GM23338 (cell line): ENCODE measurements around the gene FBXO11. TPM values are rescaled to one million over a fixed set of nuclear protein-coding genes. Genes with fewer than 3 reads are reported as not detected.

Experiments
- ATAC-seq: fragments of 200-7000 bp; cut with Tn5 transposase; 3 replicates; pipeline ENCODE4 v1.9.1; 2020
- DNase-seq: peaks from one replicate; pipeline ENCODE4 v3.0.0-alpha.2; 2015; ENCODE audit warnings: low spot score
- H2AFZ ChIP-seq: fragments of 200-600 bp; sonication (generic); 2 replicates; pipeline ENCODE4 v1.8.0; 2016; ENCODE audit warnings: antibody characterized with exemption, mild to moderate bottlenecking, moderate library complexity
- H3F3A ChIP-seq: fragments of 200-600 bp; sonication (generic); replicated peaks from 2 replicates; pipeline ENCODE4 v1.8.0; 2017; ENCODE audit warnings: antibody characterized with exemption, mixed run types, low read depth
- H3K27ac ChIP-seq: fragments of 200-600 bp; sonication (generic); 2 replicates; pipeline ENCODE4 v1.6.1; 2016; ENCODE audit warnings: low read depth
- H3K27me3 ChIP-seq: fragments of 200-600 bp; sonication (generic); 2 replicates; pipeline ENCODE4 v1.8.0; 2016; ENCODE audit warnings: mild to moderate bottlenecking, mixed run types, moderate library complexity; ENCODE audit not compliant: insufficient read depth
- H3K36me3 ChIP-seq: fragments of 200-600 bp; sonication (generic); 2 replicates; pipeline ENCODE4 v1.8.0; 2016; ENCODE audit warnings: mild to moderate bottlenecking; ENCODE audit not compliant: insufficient read depth
- H3K4me1 ChIP-seq: fragments of 200-600 bp; sonication (generic); 2 replicates; pipeline ENCODE4 v1.8.0; 2016; ENCODE audit warnings: mild to moderate bottlenecking, moderate library complexity; ENCODE audit not compliant: insufficient read depth
- H3K4me2 ChIP-seq: fragments of 200-600 bp; sonication (generic); 2 replicates; pipeline ENCODE4 v1.7.1; 2017; ENCODE audit warnings: mixed run types
- H3K4me3 ChIP-seq: fragments of 200-600 bp; sonication (generic); 2 replicates; pipeline ENCODE4 v1.6.1; 2016; ENCODE audit warnings: mixed run types
- H3K79me2 ChIP-seq: fragments of 200-600 bp; sonication (generic); replicated peaks from 2 replicates; pipeline ENCODE4 v1.8.0; 2017; ENCODE audit warnings: mild to moderate bottlenecking; ENCODE audit not compliant: insufficient read depth
- H3K9me2 ChIP-seq: fragments of 200-600 bp; sonication (generic); 2 replicates; pipeline ENCODE4 v1.8.0; 2017; ENCODE audit not compliant: insufficient read depth
- H4K20me1 ChIP-seq: fragments of 200-600 bp; sonication (generic); replicated peaks from 2 replicates; pipeline ENCODE4 v1.8.0; 2017; ENCODE audit warnings: mild to moderate bottlenecking; ENCODE audit not compliant: insufficient read depth
- H3K27ac Mint-ChIP-seq: 2 replicates; pipeline ENCODE4 v1.8.0; 2020; ENCODE audit warnings: inconsistent platforms, mild to moderate bottlenecking, moderate library complexity, mixed read lengths
- H3K27me3 Mint-ChIP-seq: 3 replicates; pipeline ENCODE4 v1.8.0; 2022; ENCODE audit warnings: low read depth, mild to moderate bottlenecking, moderate library complexity, mixed read lengths, inconsistent platforms; ENCODE audit not compliant: insufficient read depth, poor library complexity
- H3K36me3 Mint-ChIP-seq: 3 replicates; pipeline ENCODE4 v1.8.0; 2021; ENCODE audit warnings: low read depth, mild to moderate bottlenecking, inconsistent platforms, moderate library complexity, mixed read lengths
- H3K4me1 Mint-ChIP-seq: 3 replicates; pipeline ENCODE4 v1.8.0; 2020; ENCODE audit warnings: mild to moderate bottlenecking, inconsistent platforms, mixed read lengths
- H3K4me3 Mint-ChIP-seq: 3 replicates; pipeline ENCODE4 v1.8.0; 2021; ENCODE audit warnings: moderate library complexity, mild to moderate bottlenecking, inconsistent platforms, mixed read lengths
- H3K9me3 Mint-ChIP-seq: 3 replicates; pipeline ENCODE4 v1.8.0; 2020; ENCODE audit warnings: moderate library complexity, mild to moderate bottlenecking, inconsistent platforms, mixed read lengths
- CREB1 ChIP-seq: fragments of 250-450 bp; sonication (Bioruptor Pico); IDR thresholded peaks from 2 replicates; pipeline ENCODE4 v1.5.0; 2020; ENCODE audit warnings: low read depth, mild to moderate bottlenecking, moderate library complexity
- CTCF ChIP-seq, 2 experiments: fragments of 200-600 bp in 1 of 2; sonication (generic) in 1 of 2; conservative IDR thresholded peaks; 2 replicates each; pipeline versions ENCODE4 v1.5.1 to v1.6.1; 2016 to 2017; ENCODE audit warnings: antibody characterized with exemption in 2 of 2, low read depth in 2 of 2, mild to moderate bottlenecking in 2 of 2, moderate library complexity in 1 of 2
- ETS1 ChIP-seq: IDR thresholded peaks from 2 replicates; pipeline ENCODE4 v1.6.1; 2016; ENCODE audit warnings: antibody characterized with exemption
- EZH2 ChIP-seq: fragments of 200-600 bp; sonication (generic); IDR thresholded peaks from one replicate; pipeline ENCODE4 v1.8.0; 2017; ENCODE audit warnings: antibody characterized with exemption, mild to moderate bottlenecking, low read depth; ENCODE audit not compliant: unreplicated experiment
- EZH2phosphoT487 ChIP-seq: fragments of 200-600 bp; sonication (generic); IDR thresholded peaks from one replicate; pipeline ENCODE4 v1.8.1; 2018; ENCODE audit warnings: antibody characterized with exemption; ENCODE audit not compliant: unreplicated experiment
- JUNB ChIP-seq: IDR thresholded peaks from one replicate; pipeline ENCODE4 v1.6.1; 2016; ENCODE audit warnings: antibody characterized with exemption; ENCODE audit not compliant: unreplicated experiment
- NANOG ChIP-seq: IDR thresholded peaks from 2 replicates; pipeline ENCODE4 v1.6.1; 2016; ENCODE audit warnings: antibody characterized with exemption, borderline replicate concordance
- POLR2AphosphoS5 ChIP-seq: IDR thresholded peaks from 2 replicates; pipeline ENCODE4 v1.6.1; 2016; ENCODE audit warnings: antibody characterized with exemption, low read depth
- REST ChIP-seq: IDR thresholded peaks from one replicate; pipeline ENCODE4 v1.6.1; 2018; ENCODE audit warnings: antibody characterized with exemption; ENCODE audit not compliant: unreplicated experiment
- STAT1 ChIP-seq: IDR thresholded peaks from one replicate; pipeline ENCODE4 v1.6.1; 2016; ENCODE audit warnings: antibody characterized with exemption; ENCODE audit not compliant: unreplicated experiment
- ZNF114 ChIP-seq: fragments of 250-450 bp; sonication (Bioruptor Pico); IDR thresholded peaks from 2 replicates; pipeline ENCODE4 v1.5.0; 2020; ENCODE audit warnings: mild to moderate bottlenecking, moderate library complexity
- ZNF331 ChIP-seq: fragments of 250-450 bp; sonication (Bioruptor Pico); IDR thresholded peaks from 2 replicates; pipeline ENCODE4 v1.5.0; 2020; ENCODE audit warnings: low read depth, mild to moderate bottlenecking, moderate library complexity
- ZNF462 ChIP-seq: fragments of 250-450 bp; sonication (Bioruptor Pico); IDR thresholded peaks from 2 replicates; pipeline ENCODE4 v1.5.0; 2020; ENCODE audit warnings: mild to moderate bottlenecking, moderate library complexity
- polyA plus RNA-seq: library from polyadenylated mRNA; unstranded; fragments of >200 nt; fragmentation: Nextera tagmentation; extraction: Ambion mirVana; gene quantifications from 2 replicates; pipeline ENCODE4 v1.2.1, GENCODE V29; 2016
- total RNA-seq: library from RNA; depleted of rRNA; stranded (reverse); fragments of >200 nt; shearing (Covaris generic); gene quantifications from 2 replicates; pipeline ENCODE4 v1.2.3, GENCODE V29; 2014

The FBXO11 gene
- total and polyA plus RNA-seq, 2 experiments from 2014 or later = 21.5 to 52.7 TPM

GRCh38 chr2:47809903-47810302 is 96.4 kb downstream of the FBXO11 start:
- H3K27me3 ChIP-seq = no peaks in the 10 kb centered on the region
- H2AFZ ChIP-seq = no peak overlapping the region
- H3K27ac ChIP-seq = no peak overlapping the region
- H3K9me3 Mint-ChIP-seq = no peaks in the 10 kb centered on the region
- H3K9me2 ChIP-seq = no peaks in the 10 kb centered on the region
- DNase-seq (no peak), ATAC-seq (no peak)
- no peak overlapping the region for H3K4me3 ChIP-seq
- no peaks in the 10 kb centered on the region for H3K4me1 Mint-ChIP-seq
- peaks cover 16% of the 10 kb centered on the region for H4K20me1 ChIP-seq
- no peaks in the 10 kb centered on the region for H3K4me1 ChIP-seq
- H3K4me3 Mint-ChIP-seq = no peak overlapping the region
- H3K36me3 ChIP-seq = peaks cover 42% of the 10 kb centered on the region
- H3F3A ChIP-seq = peaks cover 32% of the 10 kb centered on the region
- TF ChIP-seq CTCF (conservative IDR thresholded peaks at IDR 0.05; ENCODE audit: low read depth in 2 of 2) (no peak), STAT1 (no peak), REST (no peak), POLR2AphosphoS5 (no peak), ZNF114 (CRISPR knock-in tag) (no peak), ETS1 (no peak), CREB1 (CRISPR knock-in tag) (no peak), EZH2 (no peak), NANOG (no peak), ZNF462 (CRISPR knock-in tag) (no peak), EZH2phosphoT487 (no peak), JUNB (no peak), ZNF331 (CRISPR knock-in tag) (no peak)
- H3K27me3 Mint-ChIP-seq = peaks cover 8% of the 10 kb centered on the region
- no peaks in the 10 kb centered on the region for H3K79me2 ChIP-seq
- peaks cover 66% of the 10 kb centered on the region for H3K36me3 Mint-ChIP-seq
- H3K4me2 ChIP-seq = no peak overlapping the region
- H3K27ac Mint-ChIP-seq = no peak overlapping the region
